Eye (tissue), 1 donor: ENCODE measurements around the gene GRIA1.
"Not testable (repeated sequence)": the region's sequence is repeated elsewhere in the genome, so short reads cannot be mapped to it uniquely, and the experiment has no call there.

Source experiments
- DNase-seq: peaks from one replicate; pipeline ENCODE4 v3.0.0-alpha.2; 2015

The GRIA1 gene

GRCh38 chr5:153792305-153792704, 301.8 kb downstream of the GRIA1 start:
- DNase-seq: no peak

GRCh38 chr5:153793699-153794098, 303.2 kb downstream of the GRIA1 start:
- no peak for DNase-seq

GRCh38 chr5:153794327-153794726, 303.9 kb downstream of the GRIA1 start:
- DNase-seq: no peak

GRCh38 chr5:153796527-153796926, 306.1 kb downstream of the GRIA1 start:
- no peak for DNase-seq

DNA sequence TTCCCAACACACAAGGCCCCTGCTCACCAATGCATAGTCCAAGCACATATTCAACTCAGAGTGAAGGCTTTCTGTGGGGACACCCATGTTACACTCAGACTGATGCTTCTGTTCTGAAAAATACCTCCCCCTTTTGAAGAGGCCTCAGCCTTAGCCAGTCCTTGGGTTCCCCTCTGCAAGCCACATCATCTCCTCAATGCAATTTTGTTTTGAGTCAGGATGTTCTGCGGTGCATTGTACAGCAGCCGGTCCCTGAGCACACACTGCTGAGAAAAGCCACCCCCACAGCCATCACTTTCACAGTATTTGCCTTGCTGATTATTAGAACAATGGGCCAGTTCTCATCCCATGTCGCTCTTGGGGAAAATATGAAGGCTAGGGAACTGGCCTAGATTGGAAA, 307.0 kb downstream of the GRIA1 start:
- DNase-seq: no peak

DNA sequence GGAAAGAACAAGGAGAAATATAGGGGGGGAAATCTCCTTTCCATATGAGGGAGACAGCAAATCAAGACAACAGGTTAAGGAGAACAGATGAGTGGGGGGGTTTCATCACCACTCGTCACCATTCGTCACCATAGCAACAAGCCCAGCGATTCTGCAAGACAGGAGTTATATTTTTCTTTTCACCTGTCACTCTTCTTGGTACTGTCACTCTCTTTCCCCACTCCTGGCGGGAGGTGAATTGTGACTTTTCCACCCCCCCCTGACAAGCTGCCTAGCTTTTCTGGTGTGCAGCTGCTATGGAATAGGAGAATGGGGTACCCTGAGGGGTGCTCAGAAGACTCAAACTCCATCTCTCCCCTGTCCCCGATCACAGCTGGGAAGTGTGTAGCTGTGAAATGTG, 308.4 kb downstream of the GRIA1 start:
- peak; percentile 23 for DNase-seq

DNA sequence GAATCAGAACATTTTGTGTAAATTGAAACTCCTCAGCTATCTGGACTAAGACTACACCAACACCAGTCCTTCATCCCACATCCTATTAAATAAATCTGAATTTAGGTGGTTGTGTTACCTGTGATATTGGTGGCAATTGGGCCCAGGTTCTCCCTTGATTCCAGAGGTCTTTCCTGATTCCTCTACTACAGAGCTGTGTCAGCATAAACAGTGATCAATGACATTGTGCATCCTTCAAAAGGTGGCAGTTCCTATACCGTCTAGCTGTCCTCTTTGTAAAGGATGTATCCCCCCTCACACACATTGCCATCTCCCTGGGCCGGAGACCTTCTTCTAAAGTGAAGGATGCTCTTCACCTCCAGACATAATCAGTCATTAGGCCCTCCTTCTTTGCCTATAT, 309.0 kb downstream of the GRIA1 start:
- no peak for DNase-seq

GRCh38 chr5:153802050-153802821, 311.8 kb downstream of the GRIA1 start:
- DNase-seq: peak; percentile 16

DNA sequence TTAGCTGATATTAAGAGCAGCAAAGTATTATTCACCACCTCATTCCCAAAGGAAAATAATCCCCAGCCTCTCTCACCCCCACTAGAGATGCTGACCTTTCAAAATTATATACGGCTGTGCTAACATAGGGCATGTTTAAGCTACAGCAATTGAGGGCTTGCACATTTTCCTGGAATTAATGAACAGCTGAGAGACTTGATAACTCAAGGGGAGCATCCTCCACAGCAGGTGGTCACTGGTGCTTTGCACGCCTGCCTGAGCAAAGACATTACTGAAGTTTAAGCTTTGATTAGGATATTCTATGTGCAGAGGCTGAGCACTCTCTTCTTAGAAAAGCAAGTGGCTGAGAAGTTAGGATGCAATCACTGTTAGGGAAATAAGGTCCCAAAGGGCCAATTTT, 317.3 kb downstream of the GRIA1 start:
- peak; percentile 80 for DNase-seq

GRCh38 chr5:153809166-153809565, 318.7 kb downstream of the GRIA1 start:
- DNase-seq: no peak

- no peak for DNase-seq
Observed at GRCh38 chr5:153813901-153814300, 323.4 kb downstream of the GRIA1 start.

DNA sequence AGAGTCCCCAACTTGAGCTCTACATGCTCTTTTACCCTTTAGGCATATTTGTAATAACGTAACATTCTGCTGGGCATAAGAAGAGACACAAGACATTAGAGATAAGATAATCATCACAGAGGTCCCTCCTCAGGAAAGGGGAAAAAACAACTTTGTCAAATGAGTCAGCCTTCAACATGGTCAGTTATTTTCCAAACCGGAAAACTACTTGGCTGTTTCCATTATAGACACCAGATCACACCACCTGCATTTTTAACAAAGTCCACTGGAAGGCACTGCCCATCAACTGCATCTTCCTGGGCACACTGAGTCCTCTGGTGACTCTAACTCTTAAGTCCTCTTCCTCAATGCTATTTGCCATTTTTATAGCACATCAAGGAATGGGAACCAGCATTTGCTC, 326.4 kb downstream of the GRIA1 start:
- no peak for DNase-seq

DNA sequence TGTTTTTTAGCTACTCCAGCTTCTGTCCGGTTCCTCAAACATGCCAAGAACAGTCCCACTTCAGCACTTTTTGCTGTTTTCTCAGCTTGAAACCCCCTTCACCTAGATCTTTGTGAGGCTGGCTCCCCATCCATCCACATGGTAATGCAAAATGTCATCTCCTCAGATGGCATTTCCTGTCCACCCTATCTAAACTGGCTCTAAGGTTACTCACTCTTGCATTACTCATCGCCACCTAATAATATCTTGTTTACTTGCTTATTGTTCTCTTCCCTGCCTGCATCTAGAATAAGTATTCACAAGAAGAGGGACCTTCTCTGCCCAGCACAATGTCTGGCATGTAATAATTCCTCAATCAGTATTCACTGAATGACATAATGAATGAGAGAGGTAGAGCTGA, 328.2 kb downstream of the GRIA1 start:
- DNase-seq: no peak

DNA sequence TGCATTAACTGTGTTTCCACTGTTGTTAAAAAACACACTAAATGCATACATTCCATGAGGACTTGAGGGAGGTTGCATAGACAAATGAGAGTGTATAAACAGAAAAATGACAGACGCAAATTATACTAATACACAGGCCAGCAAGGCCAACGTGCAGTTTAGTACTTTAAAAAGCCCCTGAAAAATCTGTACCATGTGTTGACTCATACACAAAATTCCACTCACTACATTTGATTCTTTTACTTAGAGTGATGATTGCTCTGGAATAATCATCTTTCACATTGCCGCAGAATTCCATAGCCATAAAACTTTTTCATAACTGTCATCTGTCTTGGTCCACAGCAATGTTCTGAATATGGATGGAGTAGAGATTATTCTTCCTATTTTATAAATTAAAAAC, 332.6 kb downstream of the GRIA1 start:
- DNase-seq: no peak

GRCh38 chr5:153824909-153825308, 334.4 kb downstream of the GRIA1 start:
- DNase-seq: peak; percentile 26

DNA sequence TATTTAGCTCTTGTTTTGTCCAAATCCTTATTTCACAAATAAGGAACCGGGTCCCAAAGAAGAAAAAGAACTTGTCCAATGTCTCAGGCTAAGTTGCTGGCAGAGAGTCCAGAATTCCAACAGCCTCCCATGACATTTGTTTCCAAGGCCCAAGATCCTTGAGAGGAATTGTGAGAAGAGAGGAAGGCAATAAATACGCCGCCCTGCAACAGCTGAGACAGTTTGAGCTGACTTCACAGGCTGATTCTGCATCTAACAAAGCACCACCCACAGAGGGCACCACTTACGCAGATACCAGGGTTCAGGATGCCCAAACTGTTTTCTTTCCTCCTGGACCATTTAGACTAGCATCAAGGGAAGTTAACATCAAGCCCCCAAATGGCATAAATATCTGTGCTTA, 336.9 kb downstream of the GRIA1 start:
- no peak for DNase-seq

DNA sequence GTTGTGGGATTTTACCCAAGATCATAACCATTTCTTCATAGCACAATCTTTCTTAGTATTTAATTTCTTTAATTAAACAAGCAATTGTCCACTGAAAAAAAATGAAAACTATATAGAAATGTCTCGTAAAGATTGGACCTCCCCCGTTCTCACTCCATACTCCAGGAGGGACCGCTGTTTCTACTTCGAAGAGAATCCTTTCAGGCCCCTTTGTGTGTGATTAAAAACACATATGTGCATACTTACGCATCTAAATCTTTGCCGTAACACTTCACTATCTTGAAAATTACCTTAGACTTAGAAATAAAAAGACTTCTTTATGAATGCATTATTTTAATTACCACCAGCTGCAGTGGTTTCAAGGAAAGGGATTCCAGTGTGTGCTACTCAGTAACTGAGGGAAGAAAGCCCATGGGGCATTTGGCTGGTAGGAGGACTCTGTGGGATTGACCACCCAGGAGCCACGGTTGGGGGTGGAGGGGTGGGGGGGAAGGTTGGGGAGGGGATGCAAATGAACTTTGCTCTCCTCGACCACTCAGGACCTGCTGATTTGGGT, 339.1 kb downstream of the GRIA1 start:
- DNase-seq: no peak

- DNase-seq: peak; percentile 51
Observed at GRCh38 chr5:153831973-153832372, 341.5 kb downstream of the GRIA1 start.

DNA sequence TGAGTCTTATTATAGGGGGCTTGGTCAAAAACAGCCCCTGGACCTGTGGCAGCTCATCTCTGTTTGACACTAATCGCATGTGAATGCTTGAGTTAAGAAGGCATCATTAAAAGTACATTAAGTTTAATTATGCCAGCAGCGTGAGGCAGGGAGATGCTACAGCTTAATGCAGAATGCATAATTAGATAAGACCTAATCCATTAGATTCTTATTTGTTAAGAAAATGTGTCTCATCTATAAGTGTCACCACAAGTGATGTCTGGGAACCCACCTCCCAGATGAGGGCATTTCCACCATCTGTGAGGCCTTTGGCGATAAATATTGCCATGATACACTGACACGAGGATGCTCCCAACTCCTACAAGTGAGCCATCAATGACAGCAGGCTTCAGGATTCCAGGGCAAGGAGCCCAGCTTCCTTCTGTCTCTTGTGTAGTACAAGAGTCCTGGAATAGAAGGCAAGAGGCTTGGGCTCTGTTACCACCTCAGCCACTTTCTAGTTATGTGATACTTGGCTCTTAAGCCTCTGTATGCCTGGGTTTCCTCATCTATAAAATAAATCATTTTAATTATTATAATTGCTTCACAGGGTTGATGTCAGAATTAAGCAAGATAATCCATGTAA, 345.5 kb downstream of the GRIA1 start:
- DNase-seq: peak; percentile 61

GRCh38 chr5:153849303-153850113, 359.0 kb downstream of the GRIA1 start:
- DNase-seq: not testable (repeated sequence)

DNA sequence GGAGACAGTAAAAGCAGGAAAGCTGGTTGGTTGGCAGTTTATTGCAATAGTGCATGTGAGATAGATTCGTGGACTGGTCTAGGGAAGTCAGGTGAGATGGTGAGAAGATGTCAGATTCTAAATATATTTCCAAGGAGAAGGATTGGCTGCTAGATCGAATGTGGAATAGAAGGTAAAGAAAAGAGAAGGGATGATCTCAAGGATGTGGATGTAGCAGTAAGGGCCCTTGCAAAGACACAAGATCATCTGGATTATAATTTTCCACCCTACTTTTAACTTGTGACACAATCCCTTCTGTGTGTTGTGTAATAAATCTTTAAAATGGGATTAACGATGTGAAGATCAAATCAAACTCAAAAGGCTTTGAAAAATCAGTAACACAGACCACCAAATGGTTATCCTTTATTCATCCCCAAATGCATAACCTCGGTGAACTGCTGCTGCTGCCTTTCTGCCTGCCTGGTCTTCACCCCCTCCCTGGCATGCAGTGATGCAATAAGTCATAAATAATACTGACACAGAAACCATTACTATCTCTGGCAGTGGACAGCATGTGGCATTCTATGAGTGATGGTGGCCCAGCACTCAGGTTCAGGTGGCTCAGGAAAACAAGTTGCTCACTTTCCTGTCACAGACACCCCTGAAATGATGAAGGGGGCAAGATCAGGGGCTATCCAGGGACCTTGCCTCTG, 369.9 kb downstream of the GRIA1 start:
- no peak for DNase-seq

DNA sequence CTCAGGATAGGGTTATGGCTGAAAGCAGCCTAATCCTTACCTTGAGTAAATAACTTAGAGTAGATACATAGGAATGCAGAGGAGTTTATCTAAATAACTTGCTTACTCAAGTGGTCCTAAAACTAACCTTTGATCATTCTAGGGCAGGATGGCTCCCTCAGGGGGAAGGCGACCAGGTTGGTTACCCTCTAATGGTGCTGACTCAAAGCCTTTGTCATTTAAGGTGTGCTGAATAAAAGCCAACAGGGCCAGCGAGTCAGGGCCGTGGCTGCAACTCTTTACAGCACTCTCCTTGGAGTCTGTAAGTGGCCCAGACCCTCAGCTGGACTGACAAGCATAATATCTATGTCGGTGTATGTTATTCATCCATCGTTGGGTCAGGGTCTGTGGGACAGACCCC, 372.4 kb downstream of the GRIA1 start:
- DNase-seq: not testable (repeated sequence)
